ENCODE measurements around the gene CABP7.
A peak's percentile ranks its signal among the peaks of the same experiment; 100 is the strongest.

Gene CABP7

GRCh38 chr22:29769723-29770321 lies 50.0 kb downstream of the CABP7 start:
- DNase-seq, result no peak

GRCh38 chr22:29772170-29772641 lies 52.4 kb downstream of the CABP7 start:
- peak in 15 of 58 donors; percentile 4 to 42 (median 14) for DNase-seq

- DNase-seq, result peak in 1 of 58 donors; percentile 26
Measured at GRCh38 chr22:29773233-29773632, 53.4 kb downstream of the CABP7 start.

- no peak for DNase-seq
Measured at GRCh38 chr22:29780220-29780619, 60.4 kb downstream of the CABP7 start.

GRCh38 chr22:29780748-29781676 lies 61.2 kb downstream of the CABP7 start:
- peak in 31 of 58 donors; percentile 3 to 81 (median 36) for DNase-seq
